H9 (cell line): ENCODE results near the gene C14orf132. TPM values are rescaled to one million over a fixed set of nuclear protein-coding genes. Genes with fewer than 3 reads are reported as not detected.

Experiments used
- DNase-seq: peaks from one replicate; pipeline ENCODE4 v3.0.0-alpha.2; 2017
- H2AFZ ChIP-seq: one replicate; pipeline ENCODE4 v1.6.1; 2013; ENCODE audit warnings: mild to moderate bottlenecking, low read length, control low read depth, moderate library complexity
- H2AK5ac ChIP-seq: 2 replicates; pipeline ENCODE4 v1.6.1; 2013; ENCODE audit warnings: low read length, control low read depth, mixed read lengths; ENCODE audit not compliant: insufficient read length
- H2BK120ac ChIP-seq: one replicate; pipeline ENCODE4 v1.6.1; 2013; ENCODE audit warnings: low read depth, mild to moderate bottlenecking, low read length, control low read depth, inconsistent platforms; ENCODE audit not compliant: poor library complexity, severe bottlenecking
- H2BK12ac ChIP-seq: 2 replicates; pipeline ENCODE4 v1.6.1; 2013; ENCODE audit warnings: low read length, control low read depth, mixed read lengths, low read depth; ENCODE audit not compliant: insufficient read length
- H2BK15ac ChIP-seq: 2 replicates; pipeline ENCODE4 v1.6.1; 2013; ENCODE audit warnings: low read depth, low read length, control low read depth
- H2BK20ac ChIP-seq: one replicate; pipeline ENCODE4 v1.6.1; 2013; ENCODE audit warnings: low read depth, mild to moderate bottlenecking, low read length, control low read depth, inconsistent platforms; ENCODE audit not compliant: poor library complexity, severe bottlenecking
- H2BK5ac ChIP-seq: 2 replicates; pipeline ENCODE4 v1.6.1; 2013; ENCODE audit warnings: low read length, control low read depth, mixed read lengths; ENCODE audit not compliant: insufficient read length
- H3K14ac ChIP-seq: 2 replicates; pipeline ENCODE4 v1.6.1; 2013; ENCODE audit warnings: low read length, control low read depth; ENCODE audit not compliant: insufficient read depth
- H3K18ac ChIP-seq: 2 replicates; pipeline ENCODE4 v1.6.1; 2013; ENCODE audit warnings: low read depth, mild to moderate bottlenecking, mixed read lengths, low read length, control low read depth; ENCODE audit not compliant: insufficient read length
- H3K23ac ChIP-seq: 2 replicates; pipeline ENCODE4 v1.6.1; 2013; ENCODE audit warnings: low read length, control low read depth, mixed read lengths, low read depth; ENCODE audit not compliant: insufficient read length
- H3K23me2 ChIP-seq: 2 replicates; pipeline ENCODE4 v1.6.1; 2013; ENCODE audit warnings: low read depth, mild to moderate bottlenecking, mixed read lengths, low read length, control low read depth; ENCODE audit not compliant: insufficient read length, poor library complexity, severe bottlenecking
- H3K27ac ChIP-seq: 2 replicates; pipeline ENCODE4 v1.5.1; 2013; ENCODE audit warnings: low read length, control low read depth, mixed read lengths, low read depth; ENCODE audit not compliant: insufficient read length
- H3K27me3 ChIP-seq: 2 replicates; pipeline ENCODE4 v1.6.1; 2013; ENCODE audit warnings: low read length, control low read depth, inconsistent platforms; ENCODE audit not compliant: insufficient read depth
- H3K4ac ChIP-seq: 2 replicates; pipeline ENCODE4 v1.6.1; 2013; ENCODE audit warnings: low read depth, mild to moderate bottlenecking, control low read depth, inconsistent platforms, low read length, moderate library complexity
- H3K4me1 ChIP-seq: 2 replicates; pipeline ENCODE4 v1.6.1; 2013; ENCODE audit warnings: low read length, control low read depth, inconsistent platforms; ENCODE audit not compliant: insufficient read depth
- H3K4me2 ChIP-seq: 2 replicates; pipeline ENCODE4 v1.6.1; 2013; ENCODE audit warnings: low read length, control low read depth, mixed read lengths; ENCODE audit not compliant: insufficient read length, insufficient read depth
- H3K56ac ChIP-seq: 2 replicates; pipeline ENCODE4 v1.6.1; 2013; ENCODE audit warnings: low read depth, mild to moderate bottlenecking, mixed read lengths, low read length, control low read depth; ENCODE audit not compliant: insufficient read length
- H3K79me1 ChIP-seq: 2 replicates; pipeline ENCODE4 v1.6.1; 2013; ENCODE audit warnings: low read depth, mild to moderate bottlenecking, moderate library complexity, low read length, control low read depth, inconsistent platforms; ENCODE audit not compliant: insufficient read depth, poor library complexity, severe bottlenecking
- H3K79me2 ChIP-seq: 2 replicates; pipeline ENCODE4 v1.6.1; 2013; ENCODE audit warnings: low read length, control low read depth, inconsistent platforms; ENCODE audit not compliant: insufficient read depth
- H3K9ac ChIP-seq: 2 replicates; pipeline ENCODE4 v1.6.1; 2013; ENCODE audit warnings: low read length, control low read depth, mixed read lengths; ENCODE audit not compliant: insufficient read length; ENCODE audit errors: extremely low read depth
- H3K9me3 ChIP-seq: one replicate; pipeline ENCODE4 v1.6.1; 2013; ENCODE audit warnings: low read depth, low read length, inconsistent platforms; ENCODE audit not compliant: control insufficient read depth
- H3T11ph ChIP-seq: one replicate; pipeline ENCODE4 v1.6.1; 2013; ENCODE audit warnings: mild to moderate bottlenecking, low read length, control low read depth, inconsistent platforms
- H4K20me1 ChIP-seq: one replicate; pipeline ENCODE4 v1.6.1; 2013; ENCODE audit not compliant: control insufficient read depth, insufficient read length, insufficient read depth
- H4K5ac ChIP-seq: 2 replicates; pipeline ENCODE4 v1.6.1; 2013; ENCODE audit warnings: low read depth, mild to moderate bottlenecking, mixed read lengths, low read length, control low read depth; ENCODE audit not compliant: insufficient read length
- H4K8ac ChIP-seq: replicated peaks from 2 replicates; pipeline ENCODE4 v1.6.1; 2013; ENCODE audit warnings: low read length, control low read depth, mixed read lengths, low read depth; ENCODE audit not compliant: insufficient read length
- H4K91ac ChIP-seq: 2 replicates; pipeline ENCODE4 v1.6.1; 2013; ENCODE audit warnings: low read depth, mild to moderate bottlenecking, moderate library complexity, mixed read lengths, low read length, control low read depth; ENCODE audit not compliant: insufficient read length
- H3K27ac Mint-ChIP-seq, 3 experiments: 2 replicates in 2 of 3; 3 replicates in 1 of 3; pipeline ENCODE4 v1.8.0; 2020 to 2021; ENCODE audit warnings: mixed read lengths in 3 of 3, mild to moderate bottlenecking in 1 of 3, moderate library complexity in 1 of 3
- H3K27me3 Mint-ChIP-seq: 2 replicates; pipeline ENCODE4 v1.8.0; 2021; ENCODE audit warnings: low read depth, mild to moderate bottlenecking, moderate library complexity, mixed read lengths
- H3K36me3 Mint-ChIP-seq, 3 experiments: 2 replicates in 2 of 3; 3 replicates in 1 of 3; pipeline ENCODE4 v1.8.0; 2020 to 2021; ENCODE audit warnings: low read depth in 3 of 3, mixed read lengths in 3 of 3; ENCODE audit not compliant: insufficient read depth in 1 of 3
- H3K4me1 Mint-ChIP-seq, 2 experiments: 2 replicates each; pipeline ENCODE4 v1.8.0; 2020; ENCODE audit warnings: mixed read lengths in 2 of 2
- H3K4me3 Mint-ChIP-seq, 2 experiments: 2 replicates in 1 of 2; 3 replicates in 1 of 2; pipeline ENCODE4 v1.8.0; 2020 to 2021; ENCODE audit warnings: mild to moderate bottlenecking in 2 of 2, mixed read lengths in 2 of 2, moderate library complexity in 1 of 2
- H3K9me3 Mint-ChIP-seq, 2 experiments: 2 replicates in 1 of 2; 3 replicates in 1 of 2; pipeline ENCODE4 v1.8.0; 2020; ENCODE audit warnings: mild to moderate bottlenecking in 2 of 2, mixed read lengths in 2 of 2, moderate library complexity in 1 of 2
- CTCF ChIP-seq: fragments of 200-600 bp; sonication (generic); conservative IDR thresholded peaks from 3 replicates; pipeline ENCODE4 v1.8.0; 2021; ENCODE audit warnings: antibody characterized with exemption, mild to moderate bottlenecking
- WGBS: extraction: QIAGEN DNeasy Blood & Tissue Kit; methylation state at CpG from one replicate; pipeline ENCODE4 v1.1.7; 2013; ENCODE audit warnings: missing lambda C conversion rate, low lambda C conversion rate, mixed read lengths; ENCODE audit not compliant: insufficient read length; ENCODE audit errors: extremely low coverage; 5-methylcytosine and 5-hydroxymethylcytosine counted together
- total RNA-seq: library from RNA; stranded (reverse); gene quantifications from 2 replicates; pipeline ENCODE4 v1.2.1, GENCODE V29; 2021

C14orf132 gene
- total RNA-seq, 1 experiment from 2014 or later = 5.7 TPM

- no peaks in the 10 kb centered on the region for H4K20me1 ChIP-seq
Observed at GRCh38 chr14:96069421-96069820, 30.3 kb downstream of the C14orf132 start.

More at GRCh38 chr14:96069421-96069820, 30.3 kb downstream of the C14orf132 start:
- Histone ChIP-seq H4K91ac (no peak overlapping the region), H3K14ac (no peak overlapping the region), H3K4me2 (no peak overlapping the region), H3K23me2 (no peaks in the 10 kb centered on the region), H3K56ac (no peak overlapping the region), H3K9ac (no peak overlapping the region), H2BK12ac (no peak overlapping the region), H3K4me1 (no peaks in the 10 kb centered on the region), H2AFZ (no peak overlapping the region), H2BK5ac (no peak overlapping the region), H3K27me3 (no peaks in the 10 kb centered on the region), H2BK20ac (no peak overlapping the region), H4K5ac (no peak overlapping the region), H3T11ph (no peak overlapping the region), H2BK15ac (no peak overlapping the region), H3K79me2 (no peaks in the 10 kb centered on the region), H3K4ac (no peak overlapping the region), H3K23ac (no peak overlapping the region), H3K18ac (no peak overlapping the region), H3K27ac (no peak overlapping the region), H3K79me1 (no peaks in the 10 kb centered on the region), H4K8ac (no peak overlapping the region), H2AK5ac (no peak overlapping the region), H3K9me3 (no peaks in the 10 kb centered on the region), H2BK120ac (no peak overlapping the region)
- no peak overlapping the region for H3K27ac Mint-ChIP-seq
- no peak overlapping the region for H3K4me3 Mint-ChIP-seq
- no peak for DNase-seq
- peaks cover 2 to 10% of the 10 kb centered on the region in 2 experiments; a peak in 2 of 4 replicates for H3K4me1 Mint-ChIP-seq
- H3K9me3 Mint-ChIP-seq = peaks cover 3 to 4% of the 10 kb centered on the region in 2 experiments; a peak in 3 of 5 replicates
- H3K27me3 Mint-ChIP-seq = no peaks in the 10 kb centered on the region; the same call in 1 of the 2 replicates
- no peak for TF ChIP-seq CTCF
- H3K36me3 Mint-ChIP-seq = peaks cover 0 to 12% (median 5%) of the 10 kb centered on the region in 3 experiments; a peak in 4 of 7 replicates
- WGBS = no CpG with 5 or more reads among the region's 1 CpG
